HepG2 (cell line): ENCODE measurements around the gene GREM1. TPM values are rescaled to one million over a fixed set of nuclear protein-coding genes. Genes with fewer than 3 reads are reported as not detected.

Source experiments
- ATAC-seq: fragments of 200-7000 bp; cut with Tn5 transposase; 3 replicates; pipeline ENCODE4 v1.9.1; 2020; ENCODE audit warnings: mild to moderate bottlenecking, moderate library complexity
- BruUV-seq: library from RNA; stranded (reverse); fragments of 400-500 nt; replicated peaks from 2 replicates; lab custom pipeline; 2021; lab: Mats Ljungman, UMichigan
- CTCF ChIA-PET: fragments of 300-600 bp; formaldehyde crosslinking; extraction: SDS; loops from one replicate; lab custom pipeline; 2021; ENCODE audit warnings: low total read pairs, inconsistent platforms, low intra/inter-chr PET ratio; lab: Yijun Ruan, JAX
- POLR2A ChIA-PET: fragments of 350-600 bp; sonication (Branson Sonifier 250); formaldehyde crosslinking; loops from one replicate; lab custom pipeline; 2020; ENCODE audit warnings: antibody characterized with exemption, inconsistent platforms; lab: Yijun Ruan, JAX
- DNase-seq: peaks from one replicate; pipeline ENCODE4 v3.0.0-alpha.2; 2015; ENCODE audit warnings: low spot score
- FAIRE-seq: peaks from 3 replicates; lab custom pipeline; 2011; peaks lifted over from hg19 to GRCh38; lab: Jason Lieb, UNC
- H2AFZ ChIP-seq: one replicate; pipeline ENCODE4 v1.6.1; 2011; ENCODE audit warnings: low read length, inconsistent platforms
- H3K27ac ChIP-seq: fragments of 300-600 bp; 3 replicates; pipeline ENCODE4 v1.8.0; 2011; ENCODE audit warnings: mixed run types, mild to moderate bottlenecking, mixed read lengths, low read length, inconsistent platforms; ENCODE audit not compliant: insufficient read depth; ENCODE audit errors: extremely low read length
- H3K27me3 ChIP-seq, 2 experiments: fragments of 200-600 bp in 1 of 2; 2 replicates in 1 of 2; 3 replicates in 1 of 2; pipeline versions ENCODE4 v1.6.0 to v1.8.0; 2011; ENCODE audit warnings: low read length in 2 of 2, mild to moderate bottlenecking in 2 of 2, moderate library complexity in 2 of 2, inconsistent platforms in 1 of 2; ENCODE audit not compliant: insufficient read depth in 2 of 2, control insufficient read depth in 1 of 2
- H3K36me3 ChIP-seq, 2 experiments: fragments of 200-600 bp in 1 of 2; replicated peaks in 1 of 2; 2 replicates in 1 of 2; 3 replicates in 1 of 2; pipeline versions ENCODE4 v1.5.1 to v1.8.0; 2011; ENCODE audit warnings: low read length in 2 of 2, inconsistent platforms in 1 of 2; ENCODE audit not compliant: insufficient read depth in 2 of 2, control insufficient read depth in 1 of 2
- H3K4me1 ChIP-seq: 2 replicates; pipeline ENCODE4 v1.5.1; 2012; ENCODE audit warnings: low read length, inconsistent platforms; ENCODE audit not compliant: insufficient read depth
- H3K4me2 ChIP-seq: 2 replicates; pipeline ENCODE4 v1.6.0; 2011; ENCODE audit warnings: low read depth, low read length, inconsistent platforms
- H3K4me3 ChIP-seq, 3 experiments: fragments of 200-600 bp in 1 of 3; sonication (generic), shearing (Covaris generic) in 1 of 3; replicated peaks in 1 of 3; 2 replicates each; pipeline ENCODE4 v1.5.1; 2011 to 2016; ENCODE audit warnings: low read length in 3 of 3, inconsistent platforms in 2 of 3, low read depth in 2 of 3, mild to moderate bottlenecking in 2 of 3, control low read depth in 1 of 3, mixed read lengths in 1 of 3; ENCODE audit not compliant: insufficient read depth in 1 of 3
- H3K79me2 ChIP-seq: one replicate; pipeline ENCODE4 v1.6.1; 2011; ENCODE audit warnings: low read length, inconsistent platforms; ENCODE audit not compliant: insufficient read depth
- H3K9ac ChIP-seq: 2 replicates; pipeline ENCODE4 v1.6.0; 2011; ENCODE audit warnings: mild to moderate bottlenecking, low read depth, low read length, inconsistent platforms; ENCODE audit not compliant: insufficient read depth
- H3K9me3 ChIP-seq: 2 replicates; pipeline ENCODE4 v1.5.1; 2012; ENCODE audit warnings: mild to moderate bottlenecking, low read length
- H4K20me1 ChIP-seq: 2 replicates; pipeline ENCODE4 v1.6.0; 2011; ENCODE audit warnings: inconsistent platforms, mild to moderate bottlenecking, low read length, moderate library complexity; ENCODE audit not compliant: insufficient read depth
- FOXM1 ChIP-seq: sonication (generic); formaldehyde crosslinking; IDR thresholded peaks from 2 replicates; pipeline ENCODE4 v1.5.0; 2020; ENCODE audit warnings: missing genetic modification reagents
- NR2F6 ChIP-seq, 2 experiments: IDR thresholded peaks; 2 replicates each; pipeline ENCODE4 v1.6.1; 2016; ENCODE audit warnings: antibody characterized with exemption in 1 of 2, mild to moderate bottlenecking in 1 of 2
- RARA ChIP-seq: IDR thresholded peaks from 2 replicates; pipeline ENCODE4 v1.6.1; 2016; ENCODE audit warnings: missing genetic modification reagents, missing compliant biosample characterization
- ZNF577 ChIP-seq: sonication (generic); formaldehyde crosslinking; IDR thresholded peaks from 2 replicates; pipeline ENCODE4 v1.4.0; 2020; ENCODE audit warnings: mild to moderate bottlenecking, low read depth, missing genetic modification reagents, borderline replicate concordance
- ZNF746 ChIP-seq: sonication (generic); formaldehyde crosslinking; IDR thresholded peaks from 2 replicates; pipeline ENCODE4 v1.8.0; 2022; ENCODE audit warnings: mild to moderate bottlenecking, missing genetic modification reagents
- WGBS: methylation state at CpG from one replicate; pipeline ENCODE4 v1.1.6; 2017; ENCODE audit warnings: low lambda C conversion rate; 5-methylcytosine and 5-hydroxymethylcytosine counted together
- in situ Hi-C: cut with HindIII; loops from 2 replicates; pipeline ENCODE4 v1.10.0; 2017; ENCODE audit warnings: low pct_unique_long_range_greater_than_20kb; ENCODE audit not compliant: extremely low pct_ligation_motif_present
- intact Hi-C: fragments of 100-400 bp; cut with micrococcal nuclease; formaldehyde crosslinking; loops from one replicate; pipeline ENCODE4 v1.10.0; 2022; ENCODE audit not compliant: unreplicated experiment
- polyA plus RNA-seq, 8 experiments: library from polyadenylated mRNA; depleted of rRNA in 3 of 8; stranded (reverse) in 7 of 8; unstranded in 1 of 8; fragments of >200 nt; fragmentation: Illumina TruSeq in 4 of 8; extraction: Trizol in 4 of 8; gene quantifications; 2 replicates each; pipeline versions ENCODE4 v1.2.1 to v1.2.3, GENCODE V29; 2011 to 2016; ENCODE audit warnings: low read depth in 4 of 8, missing spikeins in 1 of 8, mixed read lengths in 1 of 8; ENCODE audit not compliant: insufficient read depth in 1 of 8
- total RNA-seq, 5 experiments: library from RNA; depleted of rRNA; stranded (reverse); fragments of >200 nt; fragmentation: Illumina TruSeq; extraction: Trizol; gene quantifications; 2 replicates each; pipeline ENCODE4 v1.2.3, GENCODE V29; 2016; ENCODE audit warnings: low read depth in 1 of 5
- TF ChIP-seq, protein P1 (sequence below): sonication (generic); formaldehyde crosslinking; IDR thresholded peaks from 2 replicates; pipeline ENCODE4 v1.4.0; 2020; ENCODE audit warnings: mild to moderate bottlenecking, missing genetic modification reagents, borderline replicate concordance

GREM1 gene
- total and polyA plus RNA-seq, 2 of the 13 experiments (the other 11 are each of a cell fraction or from before 2014, with no cell fraction given) = 0.02 to 0.08 TPM

DNA sequence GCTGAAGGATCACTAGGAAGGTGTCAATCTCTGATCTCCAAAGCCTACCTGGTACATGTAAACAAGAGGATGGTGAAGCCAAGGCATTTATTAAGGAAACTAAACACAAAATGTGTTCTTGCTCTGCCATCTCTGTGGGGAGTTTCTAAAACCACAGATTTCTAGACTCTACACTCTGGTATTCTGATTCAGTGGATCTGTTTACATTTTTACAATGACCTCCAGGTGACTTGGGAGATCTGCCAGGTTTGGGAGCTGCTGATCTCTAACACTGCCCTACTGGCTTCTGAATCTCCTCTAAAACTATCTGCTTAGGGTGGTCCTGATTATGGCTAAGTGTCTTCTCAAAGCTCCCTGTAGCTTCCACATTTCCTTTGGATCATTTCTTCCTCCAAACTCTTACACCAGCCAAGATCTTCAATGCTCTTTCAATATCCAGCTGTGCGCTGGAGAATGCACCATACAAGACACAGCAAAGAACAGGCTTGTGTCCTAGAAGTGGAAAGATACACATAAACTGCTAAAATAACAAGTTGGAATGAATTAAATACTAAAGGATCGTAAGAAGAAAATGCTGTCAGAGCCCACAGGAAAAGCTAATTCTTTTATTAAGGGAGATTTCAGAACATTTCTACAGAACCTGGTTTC, 72.7 kb downstream of the GREM1 start:
- intact Hi-C loops (no loop called here), in situ Hi-C loops (no loop called here)
- H3K9me3 ChIP-seq = no peaks in the 10 kb centered on the region
- TF ChIP-seq ZNF577 (CRISPR knock-in tag) (no peak), ZNF746 (CRISPR knock-in tag) (no peak), FOXM1 (CRISPR knock-in tag) (no peak), NR2F6 (IDR thresholded peaks at IDR 0.05) (no peak), NR2F6 (CRISPR knock-in tag; IDR thresholded peaks at IDR 0.05) (0 out of 2 replicates have a peak, but pooled peaks have one; percentile 8), RARA (CRISPR knock-in tag) (0 out of 2 replicates have a peak, but pooled peaks have one; percentile 18)
- TF ChIP-seq, protein P1, sequence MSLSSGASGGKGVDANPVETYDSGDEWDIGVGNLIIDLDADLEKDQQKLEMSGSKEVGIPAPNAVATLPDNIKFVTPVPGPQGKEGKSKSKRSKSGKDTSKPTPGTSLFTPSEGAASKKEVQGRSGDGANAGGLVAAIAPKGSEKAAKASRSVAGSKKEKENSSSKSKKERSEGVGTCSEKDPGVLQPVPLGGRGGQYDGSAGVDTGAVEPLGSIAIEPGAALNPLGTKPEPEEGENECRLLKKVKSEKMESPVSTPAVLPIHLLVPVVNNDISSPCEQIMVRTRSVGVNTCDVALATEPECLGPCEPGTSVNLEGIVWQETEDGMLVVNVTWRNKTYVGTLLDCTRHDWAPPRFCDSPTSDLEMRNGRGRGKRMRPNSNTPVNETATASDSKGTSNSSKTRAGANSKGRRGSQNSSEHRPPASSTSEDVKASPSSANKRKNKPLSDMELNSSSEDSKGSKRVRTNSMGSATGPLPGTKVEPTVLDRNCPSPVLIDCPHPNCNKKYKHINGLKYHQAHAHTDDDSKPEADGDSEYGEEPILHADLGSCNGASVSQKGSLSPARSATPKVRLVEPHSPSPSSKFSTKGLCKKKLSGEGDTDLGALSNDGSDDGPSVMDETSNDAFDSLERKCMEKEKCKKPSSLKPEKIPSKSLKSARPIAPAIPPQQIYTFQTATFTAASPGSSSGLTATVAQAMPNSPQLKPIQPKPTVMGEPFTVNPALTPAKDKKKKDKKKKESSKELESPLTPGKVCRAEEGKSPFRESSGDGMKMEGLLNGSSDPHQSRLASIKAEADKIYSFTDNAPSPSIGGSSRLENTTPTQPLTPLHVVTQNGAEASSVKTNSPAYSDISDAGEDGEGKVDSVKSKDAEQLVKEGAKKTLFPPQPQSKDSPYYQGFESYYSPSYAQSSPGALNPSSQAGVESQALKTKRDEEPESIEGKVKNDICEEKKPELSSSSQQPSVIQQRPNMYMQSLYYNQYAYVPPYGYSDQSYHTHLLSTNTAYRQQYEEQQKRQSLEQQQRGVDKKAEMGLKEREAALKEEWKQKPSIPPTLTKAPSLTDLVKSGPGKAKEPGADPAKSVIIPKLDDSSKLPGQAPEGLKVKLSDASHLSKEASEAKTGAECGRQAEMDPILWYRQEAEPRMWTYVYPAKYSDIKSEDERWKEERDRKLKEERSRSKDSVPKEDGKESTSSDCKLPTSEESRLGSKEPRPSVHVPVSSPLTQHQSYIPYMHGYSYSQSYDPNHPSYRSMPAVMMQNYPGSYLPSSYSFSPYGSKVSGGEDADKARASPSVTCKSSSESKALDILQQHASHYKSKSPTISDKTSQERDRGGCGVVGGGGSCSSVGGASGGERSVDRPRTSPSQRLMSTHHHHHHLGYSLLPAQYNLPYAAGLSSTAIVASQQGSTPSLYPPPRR (CRISPR knock-in tag) = no peak
- no peak overlapping the region for H2AFZ ChIP-seq
- CTCF ChIA-PET = no interaction called here
- H3K4me3 ChIP-seq = no peak overlapping the region
- FAIRE-seq = no peak
- BruUV-seq = no TSS peak
- no peak overlapping the region for H3K4me2 ChIP-seq
- 89% methylated on average over 2 of the region's 2 CpGs for WGBS
- H3K36me3 ChIP-seq = no peaks in the 10 kb centered on the region
- H3K27ac ChIP-seq = no peak overlapping the region
- DNase-seq = peak; percentile 24
- peak; percentile 43; the same call in 1 of the 3 replicates for ATAC-seq
- no peaks in the 10 kb centered on the region for H3K79me2 ChIP-seq
- H3K9ac ChIP-seq = no peak overlapping the region
- no peaks in the 10 kb centered on the region for H4K20me1 ChIP-seq
- no peaks in the 10 kb centered on the region; a peak in 1 of 5 replicates for H3K27me3 ChIP-seq
- POLR2A ChIA-PET = no interaction called here
- peaks cover 41% of the 10 kb centered on the region for H3K4me1 ChIP-seq
